HTERT RPE-1 (cell line): Measurements from ENCODE around the gene ALDH1L1.

Source experiments
- in situ Hi-C: fragments of 300-500 bp; cut with MboI; formaldehyde crosslinking; loops from 4 replicates; pipeline ENCODE4 v1.14.3; 2020; ENCODE audit warnings: low sequenced_read_pairs

Gene ALDH1L1

GRCh38 chr3:126155819-126156218, 24.6 kb downstream of the ALDH1L1 start:
- in situ Hi-C loops = no loop called here

- in situ Hi-C loops = no loop called here
Observed at GRCh38 chr3:126155280-126155640, 25.1 kb downstream of the ALDH1L1 start.

GRCh38 chr3:126154391-126155279, 25.8 kb downstream of the ALDH1L1 start:
- in situ Hi-C loops = no loop called here

GRCh38 chr3:126153695-126154360, 26.6 kb downstream of the ALDH1L1 start:
- in situ Hi-C loops = no loop called here

- in situ Hi-C loops = no loop called here
Observed at GRCh38 chr3:126152901-126153694, 27.3 kb downstream of the ALDH1L1 start.

GRCh38 chr3:126152458-126152857, 27.9 kb downstream of the ALDH1L1 start:
- in situ Hi-C loops = no loop called here

- in situ Hi-C loops = no loop called here
Observed at GRCh38 chr3:126151562-126152302, 28.7 kb downstream of the ALDH1L1 start.

GRCh38 chr3:126149960-126150515, 30.3 kb downstream of the ALDH1L1 start:
- in situ Hi-C loops = no loop called here

GRCh38 chr3:126149256-126149902, 31.0 kb downstream of the ALDH1L1 start:
- in situ Hi-C loops = no loop called here

- in situ Hi-C loops = no loop called here
Observed at GRCh38 chr3:126147932-126148683, 32.3 kb downstream of the ALDH1L1 start.

- in situ Hi-C loops = no loop called here
Observed at GRCh38 chr3:126147147-126147931, 33.0 kb downstream of the ALDH1L1 start.

GRCh38 chr3:126146525-126147146, 33.8 kb downstream of the ALDH1L1 start:
- in situ Hi-C loops = no loop called here

- in situ Hi-C loops = no loop called here
Observed at GRCh38 chr3:126146034-126146433, 34.4 kb downstream of the ALDH1L1 start.

GRCh38 chr3:126142652-126143051, 37.7 kb downstream of the ALDH1L1 start:
- in situ Hi-C loops = no loop called here

- in situ Hi-C loops = no loop called here
Observed at GRCh38 chr3:126137490-126138130, 42.8 kb downstream of the ALDH1L1 start.

GRCh38 chr3:126136428-126137220, 43.8 kb downstream of the ALDH1L1 start:
- in situ Hi-C loops = no loop called here
